ENCODE measurements around the gene RASGEF1C.

RASGEF1C gene

GRCh38 chr5:180122875-180123274 lies 86.1 kb downstream of the RASGEF1C start:
- Histone ChIP-seq H3K4me3 (ENCODE audit: low read depth, low read length) (no peak overlapping the region), H3K9me3 (ENCODE audit: severe bottlenecking) (no peaks in the 10 kb centered on the region), H3K27ac (no peak overlapping the region), H3K36me3 (no peaks in the 10 kb centered on the region), H3K27me3 (ENCODE audit: insufficient read depth, low read depth, severe bottlenecking) (no peaks in the 10 kb centered on the region)
- DNase-seq = no peak
- TF ChIP-seq CTCF (IDR thresholded peaks at IDR 0.05; ENCODE audit: low read depth, low read length) = no peak

GRCh38 chr5:180121826-180122413 lies 87.1 kb downstream of the RASGEF1C start:
- no peak overlapping the region for H3K4me3 ChIP-seq (ENCODE audit: low read depth, low read length)
- DNase-seq = no peak
- no peak for TF ChIP-seq CTCF (IDR thresholded peaks at IDR 0.05; ENCODE audit: low read depth, low read length)
- H3K27ac ChIP-seq = no peak overlapping the region
- H3K27me3 ChIP-seq (ENCODE audit: insufficient read depth, low read depth, severe bottlenecking) = no peaks in the 10 kb centered on the region
- H3K9me3 ChIP-seq (ENCODE audit: severe bottlenecking) = no peaks in the 10 kb centered on the region
- no peaks in the 10 kb centered on the region for H3K36me3 ChIP-seq

DNA sequence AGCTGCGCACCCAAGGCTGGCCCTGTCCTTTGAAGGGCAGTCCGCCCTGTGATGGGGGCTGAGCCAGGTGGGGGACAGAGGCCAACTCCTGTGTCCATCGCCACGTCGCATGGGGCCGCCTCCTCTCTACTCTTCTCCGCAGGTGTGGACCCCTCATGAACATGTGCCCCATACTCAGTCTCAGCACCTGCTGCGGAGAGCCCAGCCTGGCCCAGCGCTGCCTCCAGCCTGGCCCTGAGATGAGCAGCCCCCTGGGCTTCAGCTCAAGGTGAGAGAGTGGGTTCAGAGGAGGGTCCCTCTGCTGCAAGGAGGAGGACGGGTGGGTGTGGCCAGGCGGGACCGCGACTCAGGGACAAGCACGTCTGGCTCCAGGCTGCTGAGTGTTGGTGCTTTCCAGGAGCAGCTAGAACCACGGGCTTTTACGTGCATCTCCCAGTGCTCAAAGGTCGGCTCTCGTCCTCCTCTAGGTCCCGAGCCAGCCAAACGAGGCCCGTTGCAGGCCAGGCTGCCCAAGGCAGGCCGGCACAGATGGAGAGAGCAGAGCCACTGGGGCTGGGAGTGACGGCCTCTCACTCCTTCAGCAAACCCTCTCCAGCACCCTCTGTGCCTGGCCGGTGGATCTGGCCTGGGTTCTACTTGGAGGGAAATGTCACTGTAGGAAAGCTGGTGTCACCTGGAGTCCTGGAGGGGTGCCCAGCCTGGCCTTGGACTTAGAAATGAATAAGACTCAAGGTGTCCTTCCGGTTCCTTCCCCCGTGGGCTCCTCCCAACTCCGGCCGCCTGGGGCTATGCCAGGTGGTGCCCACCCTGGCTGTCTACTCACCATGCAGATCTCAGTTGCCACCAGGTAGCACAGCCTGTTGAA lies 88.5 kb downstream of the RASGEF1C start:
- no peaks in the 10 kb centered on the region for H3K9me3 ChIP-seq (ENCODE audit: severe bottlenecking)
- H3K4me3 ChIP-seq (ENCODE audit: low read depth, low read length) = no peak overlapping the region
- no peak for TF ChIP-seq CTCF (IDR thresholded peaks at IDR 0.05; ENCODE audit: low read depth, low read length)
- DNase-seq = no peak
- H3K27me3 ChIP-seq (ENCODE audit: insufficient read depth, low read depth, severe bottlenecking) = no peaks in the 10 kb centered on the region
- no peak overlapping the region for H3K27ac ChIP-seq
- no peaks in the 10 kb centered on the region for H3K36me3 ChIP-seq

DNA sequence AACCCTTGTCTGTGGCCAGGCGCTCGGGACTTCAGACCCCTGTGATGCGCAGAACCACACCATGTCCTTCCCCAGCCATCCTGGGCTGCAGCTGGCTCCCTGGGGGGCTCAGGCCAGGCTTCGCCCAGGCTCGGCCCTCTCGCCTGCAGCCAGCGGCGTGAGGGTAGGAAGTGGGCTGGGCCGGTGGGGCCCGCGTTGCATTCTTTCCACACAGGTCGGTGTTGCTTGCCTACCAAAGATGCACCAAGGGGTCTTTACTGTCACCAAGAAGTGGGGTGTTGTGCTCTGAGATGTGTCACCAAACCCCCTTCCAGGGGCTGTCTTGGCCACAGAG lies 89.1 kb downstream of the RASGEF1C start:
- Histone ChIP-seq H3K27me3 (ENCODE audit: insufficient read depth, low read depth, severe bottlenecking) (no peaks in the 10 kb centered on the region), H3K36me3 (no peaks in the 10 kb centered on the region), H3K27ac (no peak overlapping the region), H3K4me3 (ENCODE audit: low read depth, low read length) (no peak overlapping the region), H3K9me3 (ENCODE audit: severe bottlenecking) (no peaks in the 10 kb centered on the region)
- no peak for TF ChIP-seq CTCF (IDR thresholded peaks at IDR 0.05; ENCODE audit: low read depth, low read length)
- DNase-seq = no peak

DNA sequence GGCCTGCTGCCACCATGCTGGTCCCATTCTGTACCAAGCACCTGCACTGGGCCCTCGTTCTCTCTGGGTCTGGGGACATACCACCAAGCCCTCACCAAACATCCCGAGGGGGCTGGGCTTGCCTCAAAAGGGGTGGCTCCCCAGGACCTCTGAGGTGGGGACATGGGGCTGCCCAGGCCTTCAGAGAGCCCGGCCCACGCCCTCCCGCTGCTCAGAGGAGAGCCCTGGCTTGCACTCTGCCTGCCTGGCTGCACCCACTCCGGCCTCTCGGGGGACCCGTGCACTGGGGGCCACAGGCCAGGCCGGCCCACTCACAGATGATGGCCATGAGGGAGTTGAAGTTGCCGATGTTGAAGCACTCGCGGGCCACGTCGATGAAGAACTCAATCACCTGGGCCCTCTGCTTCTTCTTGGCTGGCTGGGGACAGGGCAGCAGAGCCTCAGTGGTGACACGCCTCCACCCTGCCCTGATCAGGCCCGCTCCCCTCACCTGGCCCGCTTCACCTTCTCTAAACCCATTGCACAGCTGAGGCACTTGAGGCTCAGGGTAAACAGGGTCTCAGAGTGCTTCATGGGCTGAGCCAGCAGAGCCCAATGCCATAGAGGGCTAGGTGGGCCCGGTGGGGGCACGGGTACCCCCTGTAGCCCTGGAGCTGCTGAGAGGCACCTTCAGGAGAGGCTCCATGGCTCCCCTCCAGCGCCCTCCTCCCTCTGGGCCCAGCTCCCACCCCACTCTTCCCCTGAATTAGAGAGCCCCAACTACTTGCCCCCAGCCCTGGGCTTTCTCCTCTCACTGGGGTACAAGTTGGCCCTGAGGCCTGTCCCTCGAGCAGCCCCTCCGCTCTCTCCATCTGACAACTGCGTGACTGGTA lies 89.7 kb downstream of the RASGEF1C start:
- Histone ChIP-seq H3K27me3 (ENCODE audit: insufficient read depth, low read depth, severe bottlenecking) (no peaks in the 10 kb centered on the region), H3K9me3 (ENCODE audit: severe bottlenecking) (no peaks in the 10 kb centered on the region), H3K36me3 (no peaks in the 10 kb centered on the region), H3K4me3 (ENCODE audit: low read depth, low read length) (no peak overlapping the region), H3K27ac (no peak overlapping the region)
- DNase-seq = no peak
- TF ChIP-seq CTCF (IDR thresholded peaks at IDR 0.05; ENCODE audit: low read depth, low read length) = no peak

Measured in WERI-Rb-1 (cell line).